Activated B cell treated with CpG ODN at 0.5 μM for 24 hours (primary cell): ENCODE results near the gene PDE4B. TPM values are rescaled to one million over a fixed set of nuclear protein-coding genes. Genes with fewer than 3 reads are reported as not detected.

Experiments
- ATAC-seq: fragments of 200-7000 bp; cut with Tn5 transposase; one replicate; pipeline ENCODE4 v1.10.0; 2021; ENCODE audit warnings: low read depth, mild to moderate bottlenecking, moderate library complexity
- CTCF ChIA-PET: fragments of 350-600 bp; sonication (Branson Sonifier 250); formaldehyde crosslinking; loops from one replicate; lab custom pipeline; 2021; ENCODE audit warnings: antibody characterized with exemption; lab: Charles Lee
- POLR2A ChIA-PET: fragments of 350-600 bp; sonication (Branson Sonifier 250); formaldehyde crosslinking; loops from one replicate; lab custom pipeline; 2021; ENCODE audit warnings: antibody characterized with exemption; lab: Charles Lee
- DNase-seq: peaks from one replicate; pipeline ENCODE4 v3.0.0; 2022
- H3K27ac Mint-ChIP-seq: one replicate; pipeline ENCODE4 v1.8.0; 2020; ENCODE audit warnings: mixed read lengths
- H3K27me3 Mint-ChIP-seq: one replicate; pipeline ENCODE4 v1.8.0; 2021; ENCODE audit warnings: mixed read lengths
- H3K36me3 Mint-ChIP-seq: one replicate; pipeline ENCODE4 v1.8.0; 2021; ENCODE audit warnings: low read depth, mixed read lengths
- H3K4me1 Mint-ChIP-seq: one replicate; pipeline ENCODE4 v1.8.0; 2021; ENCODE audit warnings: mixed read lengths
- H3K4me3 Mint-ChIP-seq: one replicate; pipeline ENCODE4 v1.8.0; 2020; ENCODE audit warnings: mild to moderate bottlenecking, mixed read lengths
- H3K9me3 Mint-ChIP-seq: one replicate; pipeline ENCODE4 v1.8.0; 2020; ENCODE audit warnings: mixed read lengths
- intact Hi-C: fragments of 100-400 bp; cut with micrococcal nuclease; formaldehyde crosslinking; loops from one replicate; pipeline ENCODE4 v1.15.1; 2024
- total RNA-seq: library from RNA; stranded (reverse); gene quantifications from 2 replicates; pipeline ENCODE4 v1.2.3, GENCODE V29; 2022
- TF ChIP-seq, protein P1 (sequence below): fragments of 200-600 bp; IDR thresholded peaks from one replicate; pipeline ENCODE4 v1.8.0; 2022; ENCODE audit warnings: antibody characterized with exemption, mild to moderate bottlenecking

The PDE4B gene
- total RNA-seq, 1 donor from 2014 or later = 84.1 TPM

DNA sequence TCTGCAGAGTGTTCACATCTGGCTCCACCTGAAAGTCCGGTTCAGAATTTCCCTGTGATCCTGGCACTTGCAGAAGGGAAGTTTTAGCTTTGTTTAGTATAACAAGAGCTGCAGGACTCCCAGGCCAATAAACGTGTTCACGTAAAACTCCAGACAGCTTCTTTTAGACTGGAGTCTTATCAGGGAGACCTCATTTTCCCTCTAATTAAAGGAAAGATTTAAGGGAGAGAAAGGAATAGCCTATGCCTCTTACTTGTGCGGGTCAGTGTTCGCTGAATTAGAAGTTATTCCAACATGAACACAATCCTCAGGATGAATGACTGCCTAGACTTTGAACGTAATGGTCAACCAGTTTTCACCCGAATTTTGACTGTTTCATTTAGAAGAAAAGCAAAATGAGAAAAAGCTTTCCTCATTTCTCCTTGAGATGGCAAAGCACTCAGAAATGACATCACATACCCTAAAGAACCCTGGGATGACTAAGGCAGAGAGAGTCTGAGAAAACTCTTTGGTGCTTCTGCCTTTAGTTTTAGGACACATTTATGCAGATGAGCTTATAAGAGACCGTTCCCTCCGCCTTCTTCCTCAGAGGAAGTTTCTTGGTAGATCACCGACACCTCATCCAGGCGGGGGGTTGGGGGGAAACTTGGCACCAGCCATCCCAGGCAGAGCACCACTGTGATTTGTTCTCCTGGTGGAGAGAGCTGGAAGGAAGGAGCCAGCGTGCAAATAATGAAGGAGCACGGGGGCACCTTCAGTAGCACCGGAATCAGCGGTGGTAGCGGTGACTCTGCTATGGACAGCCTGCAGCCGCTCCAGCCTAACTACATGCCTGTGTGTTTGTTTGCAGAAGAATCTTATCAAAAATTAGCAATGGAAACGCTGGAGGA, 539.2 kb downstream of the PDE4B start:
- DNase-seq (no peak), ATAC-seq (peak; percentile 9)
- H3K27ac Mint-ChIP-seq = peak overlapping the region; percentile 98
- peaks cover 50% of the 10 kb centered on the region for H3K36me3 Mint-ChIP-seq
- no peaks in the 10 kb centered on the region for H3K27me3 Mint-ChIP-seq
- no peaks in the 10 kb centered on the region for H3K9me3 Mint-ChIP-seq
- ChIA-PET CTCF (interaction anchor here (0.7 to 3.9 kb wide), 19 partner anchors 10 to 374 kb away, joined by 3 to 26 read pairs (median 4); no protein-coding TSS in a partner anchor), POLR2A (interaction anchor here (0.7 to 11.2 kb wide), 27 partner anchors 10 to 1098 kb away, joined by 3 to 279 read pairs (median 9); partner anchors contain the start of gene SERBP1)
- TF ChIP-seq, protein P1, sequence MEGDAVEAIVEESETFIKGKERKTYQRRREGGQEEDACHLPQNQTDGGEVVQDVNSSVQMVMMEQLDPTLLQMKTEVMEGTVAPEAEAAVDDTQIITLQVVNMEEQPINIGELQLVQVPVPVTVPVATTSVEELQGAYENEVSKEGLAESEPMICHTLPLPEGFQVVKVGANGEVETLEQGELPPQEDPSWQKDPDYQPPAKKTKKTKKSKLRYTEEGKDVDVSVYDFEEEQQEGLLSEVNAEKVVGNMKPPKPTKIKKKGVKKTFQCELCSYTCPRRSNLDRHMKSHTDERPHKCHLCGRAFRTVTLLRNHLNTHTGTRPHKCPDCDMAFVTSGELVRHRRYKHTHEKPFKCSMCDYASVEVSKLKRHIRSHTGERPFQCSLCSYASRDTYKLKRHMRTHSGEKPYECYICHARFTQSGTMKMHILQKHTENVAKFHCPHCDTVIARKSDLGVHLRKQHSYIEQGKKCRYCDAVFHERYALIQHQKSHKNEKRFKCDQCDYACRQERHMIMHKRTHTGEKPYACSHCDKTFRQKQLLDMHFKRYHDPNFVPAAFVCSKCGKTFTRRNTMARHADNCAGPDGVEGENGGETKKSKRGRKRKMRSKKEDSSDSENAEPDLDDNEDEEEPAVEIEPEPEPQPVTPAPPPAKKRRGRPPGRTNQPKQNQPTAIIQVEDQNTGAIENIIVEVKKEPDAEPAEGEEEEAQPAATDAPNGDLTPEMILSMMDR = no peak
- peaks cover 70% of the 10 kb centered on the region for H3K4me1 Mint-ChIP-seq
- H3K4me3 Mint-ChIP-seq = peak overlapping the region; percentile 98
- intact Hi-C loops = loop anchor here (1.0 to 10.0 kb wide), 6 partner anchors 31 to 1367 kb away; partner anchors contain the start of gene JAK1

DNA sequence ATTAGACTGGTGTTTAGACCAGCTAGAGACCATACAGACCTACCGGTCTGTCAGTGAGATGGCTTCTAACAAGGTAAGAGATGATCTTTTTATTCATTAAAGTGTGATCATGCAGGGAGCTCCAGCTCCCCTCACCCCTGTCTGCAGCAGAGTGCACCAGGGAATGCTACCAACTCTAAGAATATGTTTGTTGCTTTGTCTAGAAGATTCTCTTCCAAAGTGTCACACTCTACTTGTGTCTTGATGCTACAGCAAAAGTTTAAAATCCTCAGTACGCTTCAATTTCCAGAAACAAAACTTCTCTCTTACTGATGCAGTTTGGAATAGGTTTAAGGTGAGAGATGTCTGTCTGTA, 539.8 kb downstream of the PDE4B start:
- H3K27me3 Mint-ChIP-seq = no peaks in the 10 kb centered on the region
- peaks cover 72% of the 10 kb centered on the region for H3K4me1 Mint-ChIP-seq
- no peaks in the 10 kb centered on the region for H3K9me3 Mint-ChIP-seq
- ATAC-seq (no peak), DNase-seq (no peak)
- POLR2A ChIA-PET = interaction anchor here (1.0 to 11.2 kb wide), 24 partner anchors 10 to 1098 kb away, joined by 3 to 279 read pairs (median 16); partner anchors contain the start of gene SERBP1
- H3K27ac Mint-ChIP-seq = peak overlapping the region; percentile 98
- peaks cover 55% of the 10 kb centered on the region for H3K36me3 Mint-ChIP-seq
- TF ChIP-seq, protein P1 = no peak
- CTCF ChIA-PET = interaction anchor here (0.7 to 3.9 kb wide), 13 partner anchors 10 to 374 kb away, joined by 3 to 26 read pairs (median 4); no protein-coding TSS in a partner anchor
- intact Hi-C loops = loop anchor here (1.0 to 10.0 kb wide), 4 partner anchors 50 to 1368 kb away; partner anchors contain the start of gene JAK1
- H3K4me3 Mint-ChIP-seq = peak overlapping the region; percentile 98

DNA sequence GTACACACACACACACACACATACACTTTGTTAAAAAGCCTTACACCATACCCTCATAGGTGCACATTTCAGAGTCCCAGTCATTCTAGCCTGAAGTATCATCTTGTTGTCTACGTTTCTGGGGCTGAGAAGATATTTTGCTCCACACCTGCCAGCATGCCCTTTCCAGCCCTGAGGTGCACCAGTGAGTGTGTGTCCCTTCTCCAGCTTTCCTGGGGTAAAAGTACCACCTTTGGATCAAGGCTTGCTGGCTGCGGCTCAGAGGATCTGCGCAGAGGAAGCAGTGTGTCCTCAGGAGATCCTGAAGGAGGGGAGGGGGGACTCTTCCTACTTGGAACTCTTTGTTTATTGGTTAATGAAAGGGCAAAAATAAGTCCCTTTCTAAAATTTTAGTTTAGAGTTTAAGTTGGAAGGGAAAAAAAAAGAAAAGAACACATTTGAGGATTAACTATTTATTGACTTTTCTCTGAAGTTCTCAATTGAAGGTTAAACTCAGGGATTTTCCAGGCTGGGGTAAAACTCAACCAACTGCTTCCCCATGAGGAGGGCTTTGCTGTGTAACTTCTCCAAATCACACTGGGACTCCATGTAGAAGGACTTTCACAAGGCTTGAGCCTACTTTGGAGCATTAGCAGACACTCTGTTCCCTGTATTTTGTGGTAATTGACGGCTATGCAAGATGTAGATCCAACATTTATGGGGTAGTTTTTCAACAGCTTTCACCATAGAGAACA, 540.9 kb downstream of the PDE4B start:
- peaks cover 64% of the 10 kb centered on the region for H3K36me3 Mint-ChIP-seq
- H3K27me3 Mint-ChIP-seq = no peaks in the 10 kb centered on the region
- intact Hi-C loops = loop anchor here (2.0 to 10.0 kb wide), 2 partner anchors 63 to 1369 kb away; partner anchors contain the start of gene JAK1
- POLR2A ChIA-PET = interaction anchor here (0.7 to 11.2 kb wide), 24 partner anchors 9 to 112 kb away, joined by 3 to 279 read pairs (median 14); no protein-coding TSS in a partner anchor
- H3K4me3 Mint-ChIP-seq = peak overlapping the region; percentile 98
- ATAC-seq (no peak), DNase-seq (no peak)
- TF ChIP-seq, protein P1 = no peak
- peaks cover 72% of the 10 kb centered on the region for H3K4me1 Mint-ChIP-seq
- H3K27ac Mint-ChIP-seq = peak overlapping the region; percentile 98
- CTCF ChIA-PET = interaction anchor here (1.0 to 3.9 kb wide), 7 partner anchors 47 to 113 kb away, joined by 3 to 26 read pairs (median 11); no protein-coding TSS in a partner anchor
- no peaks in the 10 kb centered on the region for H3K9me3 Mint-ChIP-seq

DNA sequence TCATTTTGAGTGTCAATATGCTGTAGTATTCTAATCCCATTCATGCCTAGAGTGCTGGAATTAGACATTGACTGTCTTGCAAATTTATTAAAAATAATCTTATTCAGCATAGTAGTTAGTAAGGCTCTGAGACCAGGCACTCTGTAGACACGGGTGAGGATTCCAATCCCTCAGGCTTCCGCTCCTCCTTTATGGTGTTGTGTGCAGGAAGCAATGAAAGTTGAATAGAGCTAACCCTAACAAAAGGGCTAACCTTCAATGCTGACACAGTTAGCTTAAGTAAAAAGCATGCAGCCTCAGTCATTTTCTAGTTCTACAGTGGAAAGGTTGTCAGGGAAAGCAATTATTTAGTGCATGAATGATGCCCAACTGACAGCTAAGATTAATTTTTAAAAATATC, 541.6 kb downstream of the PDE4B start:
- peak overlapping the region; percentile 98 for H3K4me3 Mint-ChIP-seq
- POLR2A ChIA-PET = interaction anchor here (0.7 to 11.2 kb wide), 20 partner anchors 8 to 111 kb away, joined by 3 to 279 read pairs (median 5); no protein-coding TSS in a partner anchor
- CTCF ChIA-PET = interaction anchor here (0.8 to 2.6 kb wide), 6 partner anchors 47 to 112 kb away, joined by 3 to 17 read pairs (median 4); no protein-coding TSS in a partner anchor
- H3K36me3 Mint-ChIP-seq = peaks cover 65% of the 10 kb centered on the region
- H3K9me3 Mint-ChIP-seq = no peaks in the 10 kb centered on the region
- no peaks in the 10 kb centered on the region for H3K27me3 Mint-ChIP-seq
- DNase-seq (no peak), ATAC-seq (no peak)
- intact Hi-C loops = loop anchor here (10.0 kb wide), 1 partner anchor 1370 kb away; the partner anchor contains the start of gene JAK1
- H3K27ac Mint-ChIP-seq = peak overlapping the region; percentile 98
- TF ChIP-seq, protein P1 = no peak
- peaks cover 69% of the 10 kb centered on the region for H3K4me1 Mint-ChIP-seq
